GM15510 (cell line): Measurements from ENCODE around the gene MAJIN.

Source experiments
- POLR2A ChIP-seq: IDR thresholded peaks from 3 replicates; pipeline ENCODE4 v1.6.1; 2011; ENCODE audit warnings: borderline replicate concordance; ENCODE audit not compliant: insufficient read length; ENCODE audit errors: extremely low read depth

MAJIN gene

GRCh38 chr11:64960719-64961118, 11.2 kb downstream of the MAJIN start:
- no peak for TF ChIP-seq POLR2A

DNA sequence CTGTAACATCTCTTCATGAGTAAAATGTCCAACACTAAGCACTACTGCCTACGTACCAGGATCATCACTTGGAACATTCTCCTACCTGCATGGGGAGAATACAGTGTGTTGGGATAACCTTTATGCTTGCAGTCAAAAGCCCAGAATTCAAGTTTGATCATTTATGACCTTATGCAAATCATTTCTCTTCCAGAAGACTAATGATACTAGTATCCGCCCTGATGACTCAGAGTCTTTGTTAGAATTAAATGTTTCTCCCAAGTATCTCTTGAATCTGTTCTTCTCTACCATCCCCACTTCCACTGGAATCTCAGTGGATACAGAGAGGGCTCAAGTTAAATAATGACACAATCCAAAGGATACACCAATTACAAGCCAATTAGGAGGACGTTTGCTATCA, 12.4 kb downstream of the MAJIN start:
- TF ChIP-seq POLR2A, result no peak

- no peak for TF ChIP-seq POLR2A
Observed at GRCh38 chr11:64954201-64954600, 17.7 kb downstream of the MAJIN start.

- no peak for TF ChIP-seq POLR2A
Observed at GRCh38 chr11:64951529-64951928, 20.4 kb downstream of the MAJIN start.

- TF ChIP-seq POLR2A, result no peak
Observed at GRCh38 chr11:64947208-64947814, 24.6 kb downstream of the MAJIN start.

DNA sequence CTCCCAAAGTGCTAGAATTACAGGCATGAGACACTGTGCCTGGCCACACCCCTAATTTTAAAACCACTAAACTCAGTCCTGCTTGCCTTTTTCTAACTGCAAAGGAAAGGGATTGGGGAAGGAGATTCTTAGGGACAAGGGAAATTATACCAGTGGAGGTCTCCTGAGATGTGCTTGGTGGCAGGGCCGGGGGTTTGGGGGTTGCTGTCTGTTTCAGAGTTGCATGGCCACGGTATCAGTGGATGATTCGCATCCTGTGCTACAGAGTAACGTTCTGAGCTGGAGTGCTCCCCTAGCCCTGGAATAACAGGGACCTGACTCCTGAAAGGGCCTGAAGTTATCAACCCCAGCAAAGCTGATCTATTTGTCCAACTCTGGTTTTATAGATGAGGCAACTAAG, 35.4 kb downstream of the MAJIN start:
- no peak for TF ChIP-seq POLR2A

DNA sequence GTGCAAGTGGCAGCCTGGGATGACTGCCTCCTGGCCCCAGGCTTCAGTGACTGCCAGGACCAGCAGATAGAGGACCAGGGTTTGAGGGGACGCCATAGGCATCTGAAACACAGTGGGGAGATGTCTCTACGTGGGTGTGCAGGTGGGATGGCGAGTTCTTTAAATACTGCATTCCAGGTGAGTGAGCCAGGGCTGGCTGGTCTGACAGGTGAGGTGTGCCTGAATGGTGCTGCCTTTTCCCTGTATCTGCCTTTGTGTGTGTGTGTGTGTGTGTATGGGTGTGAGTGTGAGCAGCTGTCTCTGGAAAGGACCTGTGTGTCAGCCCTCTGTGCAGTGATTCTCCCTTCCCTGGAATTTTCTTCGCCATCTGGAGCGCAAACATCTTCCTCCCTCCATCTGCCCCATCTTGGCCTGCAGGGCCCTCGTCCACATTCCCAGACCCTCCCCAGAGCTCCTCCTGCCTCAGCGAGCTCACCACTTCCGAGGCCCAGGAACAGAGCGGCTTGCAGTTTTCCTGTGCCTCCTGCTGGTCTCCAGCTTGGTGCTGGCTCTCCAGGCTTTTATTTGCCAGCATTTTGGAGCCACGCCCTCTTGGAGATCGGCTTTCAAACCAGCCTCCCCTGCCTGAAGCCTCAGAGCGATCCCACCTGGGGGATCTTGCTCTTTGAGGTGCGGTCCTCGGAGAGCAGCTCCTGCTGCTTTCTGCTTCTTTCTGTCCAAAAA, 36.4 kb downstream of the MAJIN start, which contains the start of gene GPHA2:
TSS of gene GPHA2 (minus strand) at position 535 of the 723 bp plus-strand sequence. CDS start at position 102, 433 bp downstream.
- TF ChIP-seq POLR2A, result no peak

- no peak for TF ChIP-seq POLR2A
Observed at GRCh38 chr11:64934682-64935358, 37.1 kb downstream of the MAJIN start.

GRCh38 chr11:64933935-64934681, 37.8 kb downstream of the MAJIN start:
- no peak for TF ChIP-seq POLR2A

GRCh38 chr11:64933213-64933934, 38.5 kb downstream of the MAJIN start:
- TF ChIP-seq POLR2A, result no peak

- TF ChIP-seq POLR2A, result no peak
Observed at GRCh38 chr11:64932324-64932723, 39.6 kb downstream of the MAJIN start.

- TF ChIP-seq POLR2A, result no peak
Observed at GRCh38 chr11:64931290-64931689, 40.6 kb downstream of the MAJIN start.

DNA sequence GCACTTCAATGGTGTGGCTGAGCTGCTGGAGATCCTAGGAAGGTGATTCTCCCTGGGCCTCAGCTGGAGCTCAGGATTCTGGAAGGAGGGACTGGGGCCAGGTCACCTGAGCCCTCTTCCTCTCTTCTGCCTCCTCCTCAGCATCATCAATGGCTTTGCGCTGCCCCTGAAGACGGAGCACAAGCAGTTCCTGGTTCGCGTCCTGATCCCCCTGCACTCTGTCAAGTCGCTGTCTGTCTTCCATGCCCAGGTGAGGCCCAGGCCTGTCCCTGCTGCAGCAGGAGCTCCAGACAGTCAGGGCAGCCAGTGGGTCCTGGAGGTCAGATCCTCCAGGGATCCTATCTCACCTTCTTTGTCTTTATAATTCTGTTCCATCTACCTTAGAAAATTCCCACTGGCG, 41.6 kb downstream of the MAJIN start:
- no peak for TF ChIP-seq POLR2A

GRCh38 chr11:64929625-64930024, 42.3 kb downstream of the MAJIN start:
- no peak for TF ChIP-seq POLR2A
